Endothelial cell of umbilical vein (primary cell): Measurements from ENCODE around the gene LRP2.

Experiments used
- CTCF ChIP-seq, 2 donors: IDR thresholded peaks; 1 replicate in 1 of 2; 2 replicates in 1 of 2; pipeline ENCODE4 v1.5.1; 2011; ENCODE audit warnings: low read length in 2 of 2, mild to moderate bottlenecking in 2 of 2, moderate library complexity in 2 of 2, control low read depth in 1 of 2, inconsistent platforms in 1 of 2, low read depth in 1 of 2; ENCODE audit not compliant: insufficient read depth in 1 of 2; ENCODE audit errors: extremely low read depth in 1 of 2
- EZH2 ChIP-seq: IDR thresholded peaks from 2 replicates; pipeline ENCODE4 v1.6.1; 2012; ENCODE audit warnings: borderline replicate concordance, low read depth, mild to moderate bottlenecking, moderate library complexity, low read length, inconsistent platforms; ENCODE audit not compliant: severe bottlenecking
- GATA2 ChIP-seq: IDR thresholded peaks from 2 replicates; pipeline ENCODE4 v1.7.0; 2011; ENCODE audit warnings: low read depth, mild to moderate bottlenecking, moderate library complexity, mixed read lengths, low read length; ENCODE audit not compliant: insufficient read length, insufficient read depth
- MYC ChIP-seq: IDR thresholded peaks from one replicate; pipeline ENCODE4 v1.6.1; 2011; ENCODE audit warnings: mild to moderate bottlenecking, low read depth, low read length
- POLR2A ChIP-seq: IDR thresholded peaks from 2 replicates; pipeline ENCODE4 v1.6.1; 2012; ENCODE audit warnings: low read depth, mild to moderate bottlenecking, control low read depth, low read length
- POLR2AphosphoS5 ChIP-seq: IDR thresholded peaks from 2 replicates; pipeline ENCODE4 v1.6.1; 2012; ENCODE audit warnings: low read depth, mild to moderate bottlenecking, control low read depth, low read length, moderate library complexity; ENCODE audit not compliant: insufficient read depth
- TF ChIP-seq, protein P1 (sequence below): IDR thresholded peaks from 2 replicates; pipeline ENCODE4 v1.6.1; 2011; ENCODE audit not compliant: insufficient read depth, insufficient read length

- TF ChIP-seq CTCF (IDR thresholded peaks at IDR 0.05; ENCODE audit: extremely low read depth in 1 of 2, insufficient read depth in 1 of 2, low read depth in 1 of 2, low read length in 2 of 2) (no peak), POLR2AphosphoS5 (no peak), EZH2 (peak; percentile 51), POLR2A (no peak), MYC (no peak), GATA2 (no peak)
- TF ChIP-seq, protein P1, sequence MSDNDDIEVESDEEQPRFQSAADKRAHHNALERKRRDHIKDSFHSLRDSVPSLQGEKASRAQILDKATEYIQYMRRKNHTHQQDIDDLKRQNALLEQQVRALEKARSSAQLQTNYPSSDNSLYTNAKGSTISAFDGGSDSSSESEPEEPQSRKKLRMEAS, result no peak
Measured at GRCh38 chr2:169360984-169361705, 1.2 kb downstream of the LRP2 start.
